Glutamatergic neuron (in vitro differentiated cells): ENCODE measurements around the gene LAMTOR3. TPM values are rescaled to one million over a fixed set of nuclear protein-coding genes. Genes with fewer than 3 reads are reported as not detected.

ENCODE experiments used
- DNase-seq: peaks from one replicate; pipeline ENCODE4 v3.0.0; 2022
- H3K27ac Mint-ChIP-seq: one replicate; pipeline ENCODE4 v1.8.0; 2020; ENCODE audit warnings: mild to moderate bottlenecking, mixed read lengths, inconsistent platforms; ENCODE audit not compliant: unreplicated experiment
- H3K27me3 Mint-ChIP-seq: one replicate; pipeline ENCODE4 v1.8.0; 2020; ENCODE audit warnings: mild to moderate bottlenecking, moderate library complexity, mixed read lengths, inconsistent platforms; ENCODE audit not compliant: unreplicated experiment
- H3K36me3 Mint-ChIP-seq: one replicate; pipeline ENCODE4 v1.8.0; 2020; ENCODE audit warnings: mild to moderate bottlenecking, mixed read lengths, inconsistent platforms; ENCODE audit not compliant: unreplicated experiment
- H3K4me1 Mint-ChIP-seq: one replicate; pipeline ENCODE4 v1.8.0; 2020; ENCODE audit warnings: mild to moderate bottlenecking, low read depth, mixed read lengths, inconsistent platforms; ENCODE audit not compliant: unreplicated experiment
- H3K4me3 Mint-ChIP-seq: one replicate; pipeline ENCODE4 v1.8.0; 2020; ENCODE audit warnings: mild to moderate bottlenecking, mixed read lengths, inconsistent platforms; ENCODE audit not compliant: unreplicated experiment
- H3K9me3 Mint-ChIP-seq: one replicate; pipeline ENCODE4 v1.8.0; 2020; ENCODE audit warnings: mild to moderate bottlenecking, moderate library complexity, mixed read lengths, inconsistent platforms; ENCODE audit not compliant: unreplicated experiment
- CTCF ChIP-seq: fragments of 200-600 bp; sonication (generic); IDR thresholded peaks from one replicate; pipeline ENCODE4 v1.5.0; 2021; ENCODE audit not compliant: partially characterized antibody, unreplicated experiment
- total RNA-seq: library from RNA; stranded (reverse); fragmentation: NEBNext Ultra II Directional; extraction: Animal tissue kit (Norgen Biotek cat#: 25700); gene quantifications from one replicate; pipeline ENCODE4 v1.2.1, GENCODE V29; 2021; ENCODE audit not compliant: unreplicated experiment

LAMTOR3 gene
- total RNA-seq, 1 donor from 2014 or later = 39.1 TPM

DNA sequence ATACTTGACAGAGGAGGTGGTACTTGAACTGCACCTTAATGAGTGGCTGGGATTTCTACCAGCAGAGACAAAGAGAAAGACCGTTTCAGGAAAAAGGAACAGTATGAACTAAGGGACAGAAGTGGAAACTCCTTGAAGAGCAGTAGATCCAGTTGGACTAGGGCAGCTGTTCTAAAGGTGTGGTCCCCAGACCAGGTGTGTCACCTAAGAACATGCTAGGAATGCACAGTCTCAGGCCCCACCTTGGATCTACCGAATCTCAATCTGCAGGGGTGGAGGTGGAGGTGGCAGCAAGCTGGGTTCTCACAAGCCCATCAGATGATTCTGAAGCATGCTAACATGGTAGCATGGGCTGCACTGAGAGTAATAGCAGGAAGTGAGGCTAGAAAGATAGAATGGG lies 55.3 kb downstream of the LAMTOR3 start:
- DNase-seq = no peak
- Mint-ChIP-seq H3K36me3 (no peaks in the 10 kb centered on the region), H3K4me3 (no peak overlapping the region), H3K9me3 (no peaks in the 10 kb centered on the region), H3K27ac (no peak overlapping the region), H3K4me1 (no peaks in the 10 kb centered on the region), H3K27me3 (peaks cover 3% of the 10 kb centered on the region)
- TF ChIP-seq CTCF = no peak

- Mint-ChIP-seq H3K4me3 (no peak overlapping the region), H3K4me1 (no peaks in the 10 kb centered on the region), H3K9me3 (no peaks in the 10 kb centered on the region), H3K27me3 (peaks cover 3% of the 10 kb centered on the region), H3K27ac (no peak overlapping the region), H3K36me3 (no peaks in the 10 kb centered on the region)
- TF ChIP-seq CTCF = no peak
- no peak for DNase-seq
These were observed 58.3 kb downstream of the LAMTOR3 start for GRCh38 chr4:99835942-99836341.

DNA sequence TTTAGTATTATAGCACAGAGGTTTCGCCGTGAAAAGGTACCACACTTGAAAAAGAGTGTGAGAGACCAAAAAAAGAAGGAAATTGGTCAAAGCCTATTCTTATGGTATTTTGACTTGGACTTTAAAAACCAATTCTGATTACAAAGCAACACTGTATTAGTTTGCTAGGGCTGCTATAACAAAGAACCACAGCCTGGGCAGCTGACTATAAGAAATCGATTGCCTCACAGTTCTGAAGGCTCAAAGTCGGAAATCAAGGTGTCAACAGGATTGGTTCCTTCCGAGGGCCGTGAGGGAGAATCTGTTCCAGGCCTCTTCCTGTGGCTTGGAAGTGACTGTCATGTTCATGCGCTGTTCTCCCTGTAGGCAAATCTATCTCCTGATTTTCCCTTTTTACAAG lies 59.7 kb downstream of the LAMTOR3 start:
- DNase-seq = no peak
- Mint-ChIP-seq H3K27me3 (peaks cover 3% of the 10 kb centered on the region), H3K27ac (no peak overlapping the region), H3K36me3 (no peaks in the 10 kb centered on the region), H3K9me3 (no peaks in the 10 kb centered on the region), H3K4me1 (no peaks in the 10 kb centered on the region), H3K4me3 (no peak overlapping the region)
- no peak for TF ChIP-seq CTCF

DNA sequence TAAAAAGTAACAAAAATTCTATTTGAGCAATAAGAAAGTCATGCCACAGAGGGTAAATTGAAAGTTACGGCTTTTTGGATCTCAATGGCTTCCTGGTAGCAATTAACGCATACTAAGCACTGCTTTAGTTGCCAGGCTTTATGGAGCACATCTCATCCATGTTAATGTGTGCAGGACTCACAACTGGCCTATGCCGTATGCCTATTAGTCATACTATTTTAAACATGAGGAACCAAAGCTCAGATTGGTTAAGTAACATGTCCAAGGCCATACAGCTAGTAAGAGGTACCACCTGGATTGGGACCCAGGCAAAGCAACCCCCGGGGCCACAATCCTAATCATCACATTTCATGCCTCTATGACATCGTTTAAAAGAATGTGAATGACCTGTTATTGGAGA lies 60.5 kb downstream of the LAMTOR3 start:
- no peak for DNase-seq
- no peaks in the 10 kb centered on the region for H3K36me3 Mint-ChIP-seq

GRCh38 chr4:99832758-99833157 lies 61.5 kb downstream of the LAMTOR3 start:
- no peaks in the 10 kb centered on the region for H3K27me3 Mint-ChIP-seq
- H3K27ac Mint-ChIP-seq = no peak overlapping the region
- H3K9me3 Mint-ChIP-seq = no peaks in the 10 kb centered on the region
- H3K36me3 Mint-ChIP-seq = no peaks in the 10 kb centered on the region
- no peak overlapping the region for H3K4me3 Mint-ChIP-seq
- DNase-seq = no peak
- no peak for TF ChIP-seq CTCF
- H3K4me1 Mint-ChIP-seq = no peaks in the 10 kb centered on the region

More for the DNA sequence above, 60.5 kb downstream of the LAMTOR3 start:
- TF ChIP-seq CTCF = no peak
- peaks cover under 1% of the 10 kb centered on the region for H3K27me3 Mint-ChIP-seq
- no peak overlapping the region for H3K4me3 Mint-ChIP-seq
- H3K4me1 Mint-ChIP-seq = no peaks in the 10 kb centered on the region
- no peaks in the 10 kb centered on the region for H3K9me3 Mint-ChIP-seq
- no peak overlapping the region for H3K27ac Mint-ChIP-seq
